ENCODE results near the gene KHNYN.
"Not testable (repeated sequence)": the region's sequence is repeated elsewhere in the genome, so short reads cannot be mapped to it uniquely, and the experiment has no call there.

DNA sequence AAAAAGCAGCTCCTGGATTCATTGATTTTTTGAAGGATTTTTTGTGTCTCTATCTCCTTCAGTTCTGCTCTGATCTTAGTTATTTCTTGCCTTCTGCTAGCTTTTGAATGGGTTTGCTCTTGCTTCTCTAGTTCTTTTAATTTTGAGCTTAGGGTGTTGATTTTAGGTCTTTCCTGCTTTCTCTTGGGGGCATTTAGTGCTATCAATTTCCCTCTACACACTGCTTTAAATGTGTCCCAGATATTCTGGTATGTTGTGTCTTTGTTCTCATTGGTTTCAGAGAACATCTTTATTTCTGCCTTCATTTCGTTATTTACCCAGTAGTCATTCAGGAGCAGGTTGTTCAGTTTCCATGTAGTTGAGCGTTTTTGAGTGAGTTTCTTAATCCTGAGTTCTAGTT, 21.1 kb downstream of the KHNYN start:
- TF ChIP-seq, protein P1, sequence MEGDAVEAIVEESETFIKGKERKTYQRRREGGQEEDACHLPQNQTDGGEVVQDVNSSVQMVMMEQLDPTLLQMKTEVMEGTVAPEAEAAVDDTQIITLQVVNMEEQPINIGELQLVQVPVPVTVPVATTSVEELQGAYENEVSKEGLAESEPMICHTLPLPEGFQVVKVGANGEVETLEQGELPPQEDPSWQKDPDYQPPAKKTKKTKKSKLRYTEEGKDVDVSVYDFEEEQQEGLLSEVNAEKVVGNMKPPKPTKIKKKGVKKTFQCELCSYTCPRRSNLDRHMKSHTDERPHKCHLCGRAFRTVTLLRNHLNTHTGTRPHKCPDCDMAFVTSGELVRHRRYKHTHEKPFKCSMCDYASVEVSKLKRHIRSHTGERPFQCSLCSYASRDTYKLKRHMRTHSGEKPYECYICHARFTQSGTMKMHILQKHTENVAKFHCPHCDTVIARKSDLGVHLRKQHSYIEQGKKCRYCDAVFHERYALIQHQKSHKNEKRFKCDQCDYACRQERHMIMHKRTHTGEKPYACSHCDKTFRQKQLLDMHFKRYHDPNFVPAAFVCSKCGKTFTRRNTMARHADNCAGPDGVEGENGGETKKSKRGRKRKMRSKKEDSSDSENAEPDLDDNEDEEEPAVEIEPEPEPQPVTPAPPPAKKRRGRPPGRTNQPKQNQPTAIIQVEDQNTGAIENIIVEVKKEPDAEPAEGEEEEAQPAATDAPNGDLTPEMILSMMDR (IDR thresholded peaks at IDR 0.05; ENCODE audit: poor library complexity, severe bottlenecking), result not testable (repeated sequence)
- not testable (repeated sequence) for TF ChIP-seq EP300 (conservative IDR thresholded peaks at IDR 0.05; ENCODE audit: poor library complexity, severe bottlenecking); TAF1 (IDR thresholded peaks at IDR 0.05; ENCODE audit: low read depth); POLR2AphosphoS5 (IDR thresholded peaks at IDR 0.05); EZH2 (IDR thresholded peaks at IDR 0.05; ENCODE audit: borderline replicate concordance, insufficient read depth, low read length, poor library complexity, severe bottlenecking); RAD21 (conservative IDR thresholded peaks at IDR 0.05)

Data from neural cell (in vitro differentiated cells).